ENCODE data around the gene FANCB. TPM values are rescaled to one million over a fixed set of nuclear protein-coding genes. Genes with fewer than 3 reads are reported as not detected.

Gene FANCB
- polyA plus RNA-seq, 1 of the 3 experiments (the other 2 are of a cell fraction), result 0.81 TPM

- Histone ChIP-seq H3K4me1 (ENCODE audit: control insufficient read depth in 1 of 2, insufficient read depth in 2 of 2, low read depth in 1 of 2, low read length in 1 of 2) (no peaks in the 10 kb centered on the region), H3F3A (replicated peaks; ENCODE audit: insufficient read depth) (no peaks in the 10 kb centered on the region), H3K4me3 (ENCODE audit: low read depth in 2 of 2, low read length in 1 of 2) (no peak overlapping the region), H4K20me1 (ENCODE audit: insufficient read depth) (no peaks in the 10 kb centered on the region), H3K4me2 (no peak overlapping the region), H3K36me3 (replicated peaks in 1 of 2; ENCODE audit: control insufficient read depth in 1 of 2, insufficient read depth in 2 of 2, low read length in 1 of 2) (no peaks in the 10 kb centered on the region), H3K9me2 (no peaks in the 10 kb centered on the region), H3K79me2 (ENCODE audit: insufficient read depth) (no peaks in the 10 kb centered on the region), H2AFZ (ENCODE audit: low read depth) (no peak overlapping the region), H3K27me3 (ENCODE audit: insufficient read depth) (no peaks in the 10 kb centered on the region), H3K27ac (ENCODE audit: low read depth in 2 of 2, low read length in 1 of 2) (no peak overlapping the region), H3K9ac (no peak overlapping the region), H3K9me3 (no peaks in the 10 kb centered on the region)
- ChIA-PET POLR2A (no interaction called here), CTCF (no interaction called here)
- no peak for DNase-seq
- WGBS (ENCODE audit: low lambda C conversion rate), result 34% methylated on average over 2 of the region's 2 CpGs
- TF ChIP-seq MXI1 (IDR thresholded peaks at IDR 0.05; ENCODE audit: low read depth, low read length), result no peak
- TF ChIP-seq POLR2AphosphoS5 (IDR thresholded peaks at IDR 0.05; ENCODE audit: low read depth, low read length), result no peak
- TF ChIP-seq NFIC (IDR thresholded peaks at IDR 0.05; ENCODE audit: borderline replicate concordance), result no peak
- TF ChIP-seq MEF2A (IDR thresholded peaks at IDR 0.05; ENCODE audit: borderline replicate concordance, low read depth), result no peak
- TF ChIP-seq GABPA (IDR thresholded peaks at IDR 0.05; ENCODE audit: low read depth), result no peak
- TF ChIP-seq RXRA (IDR thresholded peaks at IDR 0.05; ENCODE audit: borderline replicate concordance, low read depth), result no peak
- no peak for TF ChIP-seq FOXM1 (IDR thresholded peaks at IDR 0.05; ENCODE audit: low read depth)
- TF ChIP-seq RCOR1 (IDR thresholded peaks at IDR 0.05; ENCODE audit: low read length), result no peak
- no peak for TF ChIP-seq REST (IDR thresholded peaks at IDR 0.05; ENCODE audit: low read depth, low read length)
- no peak for TF ChIP-seq EZH2phosphoT487 (IDR thresholded peaks at IDR 0.05; ENCODE audit: borderline replicate concordance, low read depth)
- TF ChIP-seq GATA2 (CRISPR knock-in tag; IDR thresholded peaks at IDR 0.05), result no peak
- no peak for TF ChIP-seq FOSL2 (IDR thresholded peaks at IDR 0.05; ENCODE audit: borderline replicate concordance, low read depth)
- TF ChIP-seq RFX5 (IDR thresholded peaks at IDR 0.05; ENCODE audit: low read length), result no peak
- no peak for TF ChIP-seq EP300 (IDR thresholded peaks at IDR 0.05; ENCODE audit: borderline replicate concordance in 1 of 2, low read depth in 1 of 2, low read length in 1 of 2)
- no peak for TF ChIP-seq SMC3 (IDR thresholded peaks at IDR 0.05; ENCODE audit: low read depth, low read length)
- no peak for TF ChIP-seq CHD2 (IDR thresholded peaks at IDR 0.05; ENCODE audit: low read length, partially characterized antibody)
- TF ChIP-seq ELF1 (IDR thresholded peaks at IDR 0.05), result no peak
- no peak for TF ChIP-seq IRF3 (IDR thresholded peaks at IDR 0.05; ENCODE audit: low read depth, low read length)
- no peak for TF ChIP-seq CTCF (IDR thresholded peaks at IDR 0.05)
- TF ChIP-seq TEAD4 (IDR thresholded peaks at IDR 0.05; ENCODE audit: borderline replicate concordance, insufficient read depth), result no peak
Observed at GRCh38 chrX:14829643-14830042, 43.2 kb downstream of the FANCB start.
